Ishikawa (cell line): Measurements from ENCODE around the gene CHPT1.

Source experiments
- CEBPB ChIP-seq: IDR thresholded peaks from 2 replicates; pipeline ENCODE4 v1.6.1; 2012
- CREB1 ChIP-seq: IDR thresholded peaks from 2 replicates; pipeline ENCODE4 v1.6.1; 2012; ENCODE audit warnings: low read depth
- EGR1 ChIP-seq: IDR thresholded peaks from 2 replicates; pipeline ENCODE4 v1.6.1; 2012
- EP300 ChIP-seq: IDR thresholded peaks from 2 replicates; pipeline ENCODE4 v1.6.1; 2012; ENCODE audit warnings: borderline replicate concordance
- FOXM1 ChIP-seq: IDR thresholded peaks from 2 replicates; pipeline ENCODE4 v1.6.1; 2012; ENCODE audit warnings: low read depth, borderline replicate concordance
- MAX ChIP-seq: IDR thresholded peaks from 2 replicates; pipeline ENCODE4 v1.6.1; 2012
- NFIC ChIP-seq: IDR thresholded peaks from 2 replicates; pipeline ENCODE4 v1.6.1; 2012
- RAD21 ChIP-seq: IDR thresholded peaks from 2 replicates; pipeline ENCODE4 v1.6.1; 2012; ENCODE audit warnings: low read depth
- REST ChIP-seq: IDR thresholded peaks from 2 replicates; pipeline ENCODE4 v1.6.1; 2012; ENCODE audit warnings: low read depth, mild to moderate bottlenecking
- TAF1 ChIP-seq: IDR thresholded peaks from 2 replicates; pipeline ENCODE4 v1.6.1; 2012; ENCODE audit warnings: low read depth, mild to moderate bottlenecking
- TCF12 ChIP-seq: IDR thresholded peaks from 2 replicates; pipeline ENCODE4 v1.6.1; 2012; ENCODE audit warnings: low read depth
- TEAD4 ChIP-seq: IDR thresholded peaks from 2 replicates; pipeline ENCODE4 v1.6.1; 2012
- USF1 ChIP-seq: IDR thresholded peaks from 2 replicates; pipeline ENCODE4 v1.6.1; 2012
- YY1 ChIP-seq: IDR thresholded peaks from 2 replicates; pipeline ENCODE4 v1.6.1; 2012; ENCODE audit warnings: low read depth
- ZBTB7A ChIP-seq: IDR thresholded peaks from 2 replicates; pipeline ENCODE4 v1.6.1; 2012; ENCODE audit warnings: low read depth

CHPT1 gene

DNA sequence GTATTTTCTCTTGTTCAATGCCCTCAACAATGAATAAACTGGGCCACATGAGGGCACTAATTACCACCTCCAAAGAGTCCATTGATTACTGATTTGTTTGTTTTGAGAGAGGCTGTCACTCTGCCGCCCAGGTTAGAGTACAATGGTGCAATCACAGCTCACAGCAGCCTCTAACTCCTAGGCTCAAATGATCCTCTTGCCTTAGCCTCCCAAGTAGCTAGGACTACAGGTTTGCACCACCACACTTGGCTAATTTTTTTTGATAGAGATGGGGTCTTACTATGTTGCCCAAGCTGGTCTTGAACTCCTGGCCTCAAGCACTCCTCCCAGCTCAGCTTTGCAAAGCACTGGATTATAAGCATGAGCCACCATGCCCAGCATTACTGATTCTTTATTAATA, 70.1 kb downstream of the CHPT1 start:
- TF ChIP-seq CREB1: no peak
- no peak for TF ChIP-seq TCF12
- no peak for TF ChIP-seq FOXM1
- TF ChIP-seq TAF1: no peak
- TF ChIP-seq RAD21: no peak
- TF ChIP-seq TEAD4: no peak
- TF ChIP-seq ZBTB7A: no peak
- no peak for TF ChIP-seq EGR1
- TF ChIP-seq CEBPB: no peak
- TF ChIP-seq USF1: no peak
- TF ChIP-seq YY1: no peak
- no peak for TF ChIP-seq EP300
- TF ChIP-seq MAX: no peak
- no peak for TF ChIP-seq NFIC
- TF ChIP-seq REST: no peak

DNA sequence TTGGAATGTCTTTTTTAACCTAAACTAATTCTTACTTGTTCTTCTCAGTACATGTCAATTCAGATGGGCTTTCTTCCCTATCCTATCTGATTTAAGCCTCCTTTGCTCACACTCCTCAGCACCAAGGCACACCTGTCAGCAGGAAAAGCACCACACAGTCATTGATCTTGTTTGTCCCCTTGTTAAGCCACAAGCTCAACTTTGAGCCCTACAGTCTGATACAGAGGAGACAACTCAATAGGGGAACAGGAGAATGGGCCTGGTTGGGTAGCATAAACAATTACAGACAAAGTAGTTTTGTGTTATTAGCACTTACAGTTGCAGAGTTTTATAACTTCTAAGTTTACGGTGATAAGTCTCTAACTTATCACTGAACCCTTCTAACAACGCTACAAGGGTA, 71.3 kb downstream of the CHPT1 start:
- no peak for TF ChIP-seq EGR1
- TF ChIP-seq CEBPB: no peak
- TF ChIP-seq ZBTB7A: no peak
- no peak for TF ChIP-seq TAF1
- no peak for TF ChIP-seq YY1
- no peak for TF ChIP-seq USF1
- no peak for TF ChIP-seq EP300
- no peak for TF ChIP-seq MAX
- TF ChIP-seq TEAD4: no peak
- TF ChIP-seq RAD21: no peak
- no peak for TF ChIP-seq TCF12
- TF ChIP-seq NFIC: no peak
- no peak for TF ChIP-seq FOXM1
- TF ChIP-seq REST: no peak

DNA sequence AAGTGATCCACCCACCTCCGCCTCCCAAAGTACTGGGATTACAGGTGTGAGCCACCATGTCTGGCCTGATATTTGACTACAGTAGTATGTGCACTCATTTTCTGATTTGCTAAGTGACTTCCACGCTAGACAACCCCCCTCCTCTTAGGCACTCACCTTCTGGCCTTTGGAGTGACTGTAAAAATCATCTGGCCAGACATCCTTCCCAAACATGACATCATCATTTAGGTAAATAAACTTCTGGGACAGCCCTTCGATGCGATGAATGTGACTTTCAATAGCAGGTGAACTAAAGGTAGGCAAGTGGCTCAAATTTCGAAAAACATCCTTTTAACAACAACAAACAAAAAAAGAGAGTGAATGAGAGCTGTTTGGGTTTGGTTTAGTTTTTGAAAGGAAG, 72.4 kb downstream of the CHPT1 start:
- TF ChIP-seq CREB1 (no peak), TAF1 (no peak), FOXM1 (no peak), USF1 (no peak), TEAD4 (no peak), TCF12 (no peak), CEBPB (no peak), EGR1 (no peak), REST (no peak), YY1 (no peak), EP300 (no peak)

DNA sequence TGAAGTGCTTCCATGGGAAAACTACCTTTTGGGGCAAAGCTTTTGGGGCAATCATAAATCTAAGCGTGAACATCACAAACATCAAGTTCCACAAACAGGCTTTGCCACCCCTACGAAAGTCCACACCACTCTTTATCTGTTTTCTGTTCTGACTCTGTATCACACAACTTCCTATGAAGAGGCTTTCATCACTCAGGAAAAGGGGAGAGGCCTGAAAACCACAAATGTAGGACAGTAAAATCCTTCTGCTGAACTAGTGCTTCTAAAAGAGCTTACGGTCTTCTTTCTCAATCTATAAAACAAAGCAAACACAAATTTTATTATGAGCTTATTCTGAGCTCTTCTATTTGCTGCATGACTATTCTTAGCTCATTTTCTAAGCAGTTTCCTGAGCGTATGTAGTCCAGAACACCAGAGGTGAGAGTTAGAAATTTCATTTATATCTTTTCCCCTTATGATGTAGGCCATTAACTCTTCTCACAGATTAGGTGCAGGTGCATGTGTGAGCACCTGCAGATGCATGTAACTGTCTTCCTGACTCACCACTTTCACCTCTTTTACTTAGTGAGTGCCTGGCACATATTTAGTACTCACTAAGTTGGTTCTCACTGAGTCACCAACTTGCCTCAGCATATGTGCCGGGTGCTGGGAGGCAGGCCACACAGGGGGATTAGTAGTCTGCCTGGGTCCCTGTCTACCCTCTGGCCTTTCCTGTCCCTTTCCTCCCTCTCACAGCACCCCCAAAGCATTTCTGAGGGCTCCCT, 74.8 kb downstream of the CHPT1 start:
- no peak for TF ChIP-seq ZBTB7A
- TF ChIP-seq CEBPB: no peak
- no peak for TF ChIP-seq EP300
- no peak for TF ChIP-seq TEAD4
